GM19023 (cell line): ENCODE results near the gene CREB5.

ENCODE experiments used
- ATAC-seq: cut with Tn5 transposase; IDR thresholded peaks from one replicate; pipeline ENCODE4 v1.9.1; 2021; ENCODE audit warnings: mild to moderate bottlenecking, moderate library complexity; ENCODE audit not compliant: unreplicated experiment

Gene CREB5

GRCh38 chr7:28406192-28406591 lies 6.1 kb upstream of the CREB5 start:
- no peak for ATAC-seq

- ATAC-seq, result no peak
Measured at GRCh38 chr7:28407651-28408050, 4.7 kb upstream of the CREB5 start.

- no peak for ATAC-seq
Measured at GRCh38 chr7:28408105-28408959, 4.0 kb upstream of the CREB5 start.

- no peak for ATAC-seq
Measured at GRCh38 chr7:28408960-28409715, 3.2 kb upstream of the CREB5 start.

GRCh38 chr7:28409716-28410627 lies 2.3 kb upstream of the CREB5 start:
- no peak for ATAC-seq

- ATAC-seq, result no peak
Measured at GRCh38 chr7:28410628-28411531, 1.4 kb upstream of the CREB5 start.

GRCh38 chr7:28413011-28413410 lies 693 bp downstream of the CREB5 start:
- no peak for ATAC-seq

GRCh38 chr7:28414453-28414852 lies 2.1 kb downstream of the CREB5 start:
- no peak for ATAC-seq

GRCh38 chr7:28417321-28417940 lies 5.1 kb downstream of the CREB5 start:
- ATAC-seq, result no peak

- ATAC-seq, result no peak
Measured at GRCh38 chr7:28418311-28418710, 6.0 kb downstream of the CREB5 start.

GRCh38 chr7:28418966-28419365 lies 6.6 kb downstream of the CREB5 start:
- no peak for ATAC-seq

GRCh38 chr7:28419716-28420115 lies 7.4 kb downstream of the CREB5 start:
- ATAC-seq, result no peak

- ATAC-seq, result no peak
Measured at GRCh38 chr7:28423112-28423511, 10.8 kb downstream of the CREB5 start.

- ATAC-seq, result no peak
Measured at GRCh38 chr7:28423918-28424514, 11.7 kb downstream of the CREB5 start.

GRCh38 chr7:28425496-28425895 lies 13.2 kb downstream of the CREB5 start:
- no peak for ATAC-seq

GRCh38 chr7:28427236-28427635 lies 14.9 kb downstream of the CREB5 start:
- no peak for ATAC-seq

GRCh38 chr7:28430616-28431015 lies 18.3 kb downstream of the CREB5 start:
- ATAC-seq, result no peak

- no peak for ATAC-seq
Measured at GRCh38 chr7:28432105-28432504, 19.8 kb downstream of the CREB5 start.

GRCh38 chr7:28433039-28433438 lies 20.7 kb downstream of the CREB5 start:
- no peak for ATAC-seq
